ENCODE results near the gene GID4. TPM values are rescaled to one million over a fixed set of nuclear protein-coding genes. Genes with fewer than 3 reads are reported as not detected.

GID4 gene
- total and polyA plus RNA-seq, 10 donors: 3.0 to 11.5 (median 8.4) TPM

DNA sequence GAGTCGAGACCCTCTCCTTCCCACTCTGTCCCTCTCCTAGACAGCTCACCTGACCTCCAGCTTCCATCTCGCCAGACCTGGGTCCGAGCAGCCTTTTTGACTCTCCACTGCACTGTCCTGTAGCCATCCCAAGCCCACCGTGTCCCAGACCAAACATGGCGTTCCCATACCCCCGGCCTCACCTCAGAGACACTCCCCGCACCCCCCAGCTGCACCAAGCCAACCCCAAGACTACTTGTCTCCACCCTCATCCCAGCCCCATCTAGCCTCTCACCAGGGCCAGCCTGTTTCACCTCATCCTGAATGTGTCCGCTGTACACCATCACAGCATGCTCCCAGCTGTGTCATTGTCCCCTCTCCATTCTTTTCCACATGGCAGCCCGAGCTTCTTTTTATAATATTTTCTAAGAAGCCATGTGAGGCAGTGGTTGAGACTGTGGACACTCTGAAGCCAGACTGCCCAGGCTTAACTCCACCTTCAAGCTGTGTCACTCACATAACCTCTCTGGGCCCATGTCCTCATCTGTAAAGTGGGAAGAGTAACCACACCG is 70.8 kb downstream of the GID4 start:
- no peak overlapping the region for H3K27ac ChIP-seq
- no peaks in the 10 kb centered on the region for H3K9me3 ChIP-seq
- intact Hi-C loops (cut with DNase I; ENCODE audit: low total_unique reads): no loop called here
- DNase-seq: no peak
- no peak overlapping the region for H3K4me3 ChIP-seq
- peaks cover 0 to 31% (median 19%) of the 10 kb centered on the region in 6 donors for H3K36me3 ChIP-seq
- TF ChIP-seq POLR2AphosphoS5 (IDR thresholded peaks at IDR 0.05) (no peak), POLR2A (IDR thresholded peaks at IDR 0.05) (no peak)
- TF ChIP-seq, protein P1, sequence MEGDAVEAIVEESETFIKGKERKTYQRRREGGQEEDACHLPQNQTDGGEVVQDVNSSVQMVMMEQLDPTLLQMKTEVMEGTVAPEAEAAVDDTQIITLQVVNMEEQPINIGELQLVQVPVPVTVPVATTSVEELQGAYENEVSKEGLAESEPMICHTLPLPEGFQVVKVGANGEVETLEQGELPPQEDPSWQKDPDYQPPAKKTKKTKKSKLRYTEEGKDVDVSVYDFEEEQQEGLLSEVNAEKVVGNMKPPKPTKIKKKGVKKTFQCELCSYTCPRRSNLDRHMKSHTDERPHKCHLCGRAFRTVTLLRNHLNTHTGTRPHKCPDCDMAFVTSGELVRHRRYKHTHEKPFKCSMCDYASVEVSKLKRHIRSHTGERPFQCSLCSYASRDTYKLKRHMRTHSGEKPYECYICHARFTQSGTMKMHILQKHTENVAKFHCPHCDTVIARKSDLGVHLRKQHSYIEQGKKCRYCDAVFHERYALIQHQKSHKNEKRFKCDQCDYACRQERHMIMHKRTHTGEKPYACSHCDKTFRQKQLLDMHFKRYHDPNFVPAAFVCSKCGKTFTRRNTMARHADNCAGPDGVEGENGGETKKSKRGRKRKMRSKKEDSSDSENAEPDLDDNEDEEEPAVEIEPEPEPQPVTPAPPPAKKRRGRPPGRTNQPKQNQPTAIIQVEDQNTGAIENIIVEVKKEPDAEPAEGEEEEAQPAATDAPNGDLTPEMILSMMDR (IDR thresholded peaks at IDR 0.05 in 8 of 11, conservative IDR thresholded peaks at IDR 0.05 in 3 of 11): no peak
- WGBS, 5 donors: 80 to 84% (median 83%) methylated on average over 10 of the region's 10 CpGs
- H3K27me3 ChIP-seq (replicated peaks in 1 of 7): no peaks in the 10 kb centered on the region
- H3K4me1 ChIP-seq: no peaks in the 10 kb centered on the region

DNA sequence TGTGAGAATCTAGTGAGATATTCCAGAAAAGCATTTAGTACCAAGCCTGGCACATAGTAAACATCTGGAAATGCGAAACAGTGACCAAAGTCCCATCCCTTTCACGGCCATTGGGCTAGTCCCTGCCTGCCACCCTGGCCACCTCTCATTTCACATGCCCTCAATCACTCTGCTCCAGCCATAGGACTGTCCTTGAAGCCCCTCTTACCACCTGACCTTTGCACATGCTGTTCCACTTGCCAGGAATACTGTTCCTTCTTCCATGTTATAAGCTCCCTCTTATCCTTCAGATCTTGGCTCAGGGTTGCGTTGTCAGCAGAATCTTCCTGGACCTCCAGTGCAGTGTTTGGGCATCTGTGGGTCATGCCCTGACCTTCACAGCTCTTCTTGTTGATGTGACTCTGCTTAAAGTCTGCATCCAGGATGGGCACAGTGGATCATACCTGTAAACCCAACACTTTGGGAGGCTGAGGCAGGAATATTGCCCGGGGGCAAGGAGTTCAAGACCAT is 71.5 kb downstream of the GID4 start:
- H3K4me3 ChIP-seq: no peak overlapping the region
- TF ChIP-seq POLR2A (IDR thresholded peaks at IDR 0.05) (no peak), POLR2AphosphoS5 (IDR thresholded peaks at IDR 0.05) (no peak)
- TF ChIP-seq, protein P1 (IDR thresholded peaks at IDR 0.05 in 8 of 11, conservative IDR thresholded peaks at IDR 0.05 in 3 of 11): no peak

DNA sequence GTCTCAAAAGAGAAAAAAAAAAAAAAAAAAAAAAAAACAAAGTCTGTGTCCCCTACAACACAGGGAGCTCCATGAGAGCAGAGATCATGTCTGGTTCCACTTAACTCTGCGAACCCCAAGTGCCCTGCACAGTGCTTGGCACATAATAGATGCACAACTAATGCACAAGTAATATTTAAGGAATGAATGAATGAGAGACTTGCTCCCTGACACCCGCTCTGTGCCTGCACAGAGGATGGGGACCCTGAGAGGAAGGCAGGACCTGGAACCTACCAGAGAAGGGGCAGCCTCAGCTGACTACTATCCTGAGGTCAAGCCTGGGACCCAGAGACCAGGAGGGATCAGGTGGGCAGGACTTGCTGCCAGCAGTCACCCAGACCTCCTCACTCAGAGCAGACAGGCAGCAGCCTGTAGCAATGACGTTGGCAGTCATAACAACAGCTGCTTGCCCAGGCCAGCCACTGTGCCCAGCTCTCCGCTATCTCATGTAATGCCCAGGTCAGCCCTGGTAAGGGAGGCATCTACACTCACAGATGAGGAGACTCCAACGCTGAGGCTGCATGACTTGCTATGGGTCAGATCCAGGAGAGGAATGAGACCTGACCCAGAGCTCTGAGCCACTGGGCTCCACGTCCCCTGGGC is 72.2 kb downstream of the GID4 start:
- DNase-seq: no peak
- H3K27ac ChIP-seq: no peak overlapping the region
- intact Hi-C loops (cut with DNase I; ENCODE audit: low total_unique reads): no loop called here
- no peaks in the 10 kb centered on the region for H3K9me3 ChIP-seq
- 81 to 85% (median 83%) methylated on average over 3 to 6 of the region's 6 CpGs for WGBS, 5 donors
- no peaks in the 10 kb centered on the region for H3K27me3 ChIP-seq (replicated peaks in 1 of 7)
- peaks cover 0 to 17% (median 10%) of the 10 kb centered on the region in 6 donors for H3K36me3 ChIP-seq
- H3K4me1 ChIP-seq: no peaks in the 10 kb centered on the region
- no peak overlapping the region for H3K4me3 ChIP-seq
- TF ChIP-seq POLR2AphosphoS5 (IDR thresholded peaks at IDR 0.05) (peak in 1 of 3 donors; percentile 19), POLR2A (IDR thresholded peaks at IDR 0.05) (no peak)
- TF ChIP-seq, protein P1 (IDR thresholded peaks at IDR 0.05 in 8 of 11, conservative IDR thresholded peaks at IDR 0.05 in 3 of 11): no peak

More for the DNA sequence above, 71.5 kb downstream of the GID4 start:
- DNase-seq: no peak
- Histone ChIP-seq H3K9me3 (no peaks in the 10 kb centered on the region), H3K27me3 (replicated peaks in 1 of 7) (no peaks in the 10 kb centered on the region), H3K4me1 (no peaks in the 10 kb centered on the region), H3K36me3 (peaks cover 0 to 24% (median 17%) of the 10 kb centered on the region in 6 donors), H3K27ac (no peak overlapping the region)
- WGBS, 5 donors: 65 to 90% (median 84%) methylated on average over 3 to 4 of the region's 4 CpGs
- intact Hi-C loops (cut with DNase I; ENCODE audit: low total_unique reads): no loop called here

DNA sequence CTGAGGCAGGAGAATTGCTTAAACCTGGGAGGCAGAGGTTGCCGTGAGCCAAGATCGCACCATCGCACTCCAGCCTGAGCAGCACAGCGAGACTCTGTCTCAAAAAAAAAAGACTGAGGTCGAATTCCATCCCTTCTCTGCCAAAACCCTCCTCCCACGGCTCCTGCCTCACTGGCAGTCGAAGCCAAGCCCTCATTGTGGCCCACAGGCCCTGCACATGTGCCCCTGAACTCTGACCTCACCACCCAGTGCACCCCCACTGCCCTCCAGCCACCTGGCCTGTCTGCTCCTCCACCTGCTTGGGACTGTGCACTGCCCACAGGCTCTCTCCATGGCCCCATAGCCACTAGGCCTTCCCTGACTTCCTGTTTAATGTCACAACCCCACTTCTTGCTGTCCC is 76.3 kb downstream of the GID4 start:
- Histone ChIP-seq H3K9me3 (peaks cover 0 to 19% (median 14%) of the 10 kb centered on the region in 8 donors), H3K36me3 (no peaks in the 10 kb centered on the region), H3K27me3 (replicated peaks in 1 of 7) (no peaks in the 10 kb centered on the region), H3K27ac (no peak overlapping the region), H3K4me3 (no peak overlapping the region), H3K4me1 (no peaks in the 10 kb centered on the region)
- DNase-seq: no peak
- WGBS, 5 donors: 77 to 91% (median 83%) methylated on average over 7 of the region's 7 CpGs
- TF ChIP-seq POLR2AphosphoS5 (IDR thresholded peaks at IDR 0.05): no peak
- intact Hi-C loops (cut with DNase I; ENCODE audit: low total_unique reads): no loop called here
